ENCODE data around the gene BRD7. TPM values are rescaled to one million over a fixed set of nuclear protein-coding genes. Genes with fewer than 3 reads are reported as not detected.
"Not testable (repeated sequence)": the region's sequence is repeated elsewhere in the genome, so short reads cannot be mapped to it uniquely, and the experiment has no call there.

BRD7 gene
- polyA plus RNA-seq, 1 donor, result 61.6 TPM

- no peak for DNase-seq (ENCODE audit: low read depth)
These were observed 9.2 kb downstream of the BRD7 start for GRCh38 chr16:50359626-50360025.

GRCh38 chr16:50354629-50355456, 13.9 kb downstream of the BRD7 start:
- no peak for DNase-seq (ENCODE audit: low read depth)

GRCh38 chr16:50354082-50354481, 14.7 kb downstream of the BRD7 start:
- DNase-seq (ENCODE audit: low read depth), result no peak

GRCh38 chr16:50351952-50352351, 16.8 kb downstream of the BRD7 start:
- DNase-seq (ENCODE audit: low read depth), result no peak

GRCh38 chr16:50351116-50351515, 17.7 kb downstream of the BRD7 start:
- no peak for DNase-seq (ENCODE audit: low read depth)

GRCh38 chr16:50345210-50345609, 23.6 kb downstream of the BRD7 start:
- DNase-seq (ENCODE audit: low read depth), result not testable (repeated sequence)

- DNase-seq (ENCODE audit: low read depth), result not testable (repeated sequence)
These were observed 25.2 kb downstream of the BRD7 start for GRCh38 chr16:50343566-50343965.

- DNase-seq (ENCODE audit: low read depth), result no peak
These were observed 28.2 kb downstream of the BRD7 start for GRCh38 chr16:50340578-50340977.

- no peak for DNase-seq (ENCODE audit: low read depth)
These were observed 30.2 kb downstream of the BRD7 start for GRCh38 chr16:50338371-50339231.

GRCh38 chr16:50336884-50337283, 31.9 kb downstream of the BRD7 start:
- no peak for DNase-seq (ENCODE audit: low read depth)

- DNase-seq (ENCODE audit: low read depth), result no peak
These were observed 33.4 kb downstream of the BRD7 start for GRCh38 chr16:50335196-50335958.

GRCh38 chr16:50334106-50334975, 34.4 kb downstream of the BRD7 start:
- DNase-seq (ENCODE audit: low read depth), result no peak

GRCh38 chr16:50332599-50332998, 36.2 kb downstream of the BRD7 start:
- DNase-seq (ENCODE audit: low read depth), result no peak

- no peak for DNase-seq (ENCODE audit: low read depth)
These were observed 37.2 kb downstream of the BRD7 start for GRCh38 chr16:50331570-50331969.

- DNase-seq (ENCODE audit: low read depth), result no peak
These were observed 39.2 kb downstream of the BRD7 start for GRCh38 chr16:50329446-50330189.

- no peak for DNase-seq (ENCODE audit: low read depth)
These were observed 41.8 kb downstream of the BRD7 start for GRCh38 chr16:50326835-50327465.

GRCh38 chr16:50326264-50326663, 42.5 kb downstream of the BRD7 start:
- no peak for DNase-seq (ENCODE audit: low read depth)

- no peak for DNase-seq (ENCODE audit: low read depth)
These were observed 44.4 kb downstream of the BRD7 start for GRCh38 chr16:50324345-50324744.

- no peak for DNase-seq (ENCODE audit: low read depth)
These were observed 45.3 kb downstream of the BRD7 start for GRCh38 chr16:50323335-50324011.

Data from forelimb muscle (tissue), 1 donor.